ENCODE measurements around the gene ABR.
A peak's percentile ranks its signal among the peaks of the same experiment; 100 is the strongest.
"Not testable (repeated sequence)": the region's sequence is repeated elsewhere in the genome, so short reads cannot be mapped to it uniquely, and the experiment has no call there.

ABR gene

GRCh38 chr17:1047879-1048470 lies 131.8 kb downstream of the ABR start:
- no peak for DNase-seq (ENCODE audit: low spot score)

- DNase-seq (ENCODE audit: low spot score), result no peak
Observed at GRCh38 chr17:1047177-1047878, 132.5 kb downstream of the ABR start.

GRCh38 chr17:1045456-1045855 lies 134.3 kb downstream of the ABR start:
- no peak for DNase-seq (ENCODE audit: low spot score)

- DNase-seq (ENCODE audit: low spot score), result not testable (repeated sequence)
Observed at GRCh38 chr17:1044387-1045009, 135.3 kb downstream of the ABR start.

GRCh38 chr17:1043601-1044251 lies 136.1 kb downstream of the ABR start:
- DNase-seq (ENCODE audit: low spot score), result no peak

- DNase-seq (ENCODE audit: low spot score), result no peak
Observed at GRCh38 chr17:1042486-1042885, 137.3 kb downstream of the ABR start.

- no peak for DNase-seq (ENCODE audit: low spot score)
Observed at GRCh38 chr17:1041746-1042145, 138.0 kb downstream of the ABR start.

GRCh38 chr17:1040216-1040600 lies 139.6 kb downstream of the ABR start:
- DNase-seq (ENCODE audit: low spot score), result no peak

GRCh38 chr17:1039511-1040215 lies 140.1 kb downstream of the ABR start:
- no peak for DNase-seq (ENCODE audit: low spot score)

GRCh38 chr17:1039123-1039507 lies 140.7 kb downstream of the ABR start:
- no peak for DNase-seq (ENCODE audit: low spot score)

- DNase-seq (ENCODE audit: low spot score), result no peak
Observed at GRCh38 chr17:1038459-1039122, 141.2 kb downstream of the ABR start.

GRCh38 chr17:1037238-1037879 lies 142.4 kb downstream of the ABR start:
- no peak for DNase-seq (ENCODE audit: low spot score)

GRCh38 chr17:1036845-1037237 lies 142.9 kb downstream of the ABR start:
- no peak for DNase-seq (ENCODE audit: low spot score)

- no peak for DNase-seq (ENCODE audit: low spot score)
Observed at GRCh38 chr17:1036171-1036844, 143.5 kb downstream of the ABR start.

GRCh38 chr17:1035546-1036170 lies 144.1 kb downstream of the ABR start:
- DNase-seq (ENCODE audit: low spot score), result no peak

- no peak for DNase-seq (ENCODE audit: low spot score)
Observed at GRCh38 chr17:1034652-1035210, 145.1 kb downstream of the ABR start.

- DNase-seq (ENCODE audit: low spot score), result no peak
Observed at GRCh38 chr17:1033503-1033902, 146.3 kb downstream of the ABR start.

- DNase-seq (ENCODE audit: low spot score), result no peak
Observed at GRCh38 chr17:1032391-1032790, 147.4 kb downstream of the ABR start.

- DNase-seq (ENCODE audit: low spot score), result peak; percentile 72
Observed at GRCh38 chr17:1031711-1032110, 148.1 kb downstream of the ABR start.

Data from AG20443 (cell line).